Renal cortex interstitium (tissue), 11 donors: ENCODE measurements around the gene RAD54L2. TPM values are rescaled to one million over a fixed set of nuclear protein-coding genes. Genes with fewer than 3 reads are reported as not detected.

Experiments
- DNase-seq, 11 donors: peaks; one replicate each; pipeline ENCODE4 v3.0.0-alpha.2; 2013; ENCODE audit warnings: low read depth in 9 of 11, low spot score in 4 of 11; ENCODE audit errors: extremely low read depth in 1 of 11
- polyA plus RNA-seq, 3 donors: library from polyadenylated mRNA; unstranded; fragments of 120-200 nt; gene quantifications; one replicate each; pipeline ENCODE4 v1.2.1, GENCODE V29; 2013; ENCODE audit not compliant: insufficient read length in 3 of 3

RAD54L2 gene
- polyA plus RNA-seq, 3 donors, result 15.4 to 17.7 (median 16.3) TPM

DNA sequence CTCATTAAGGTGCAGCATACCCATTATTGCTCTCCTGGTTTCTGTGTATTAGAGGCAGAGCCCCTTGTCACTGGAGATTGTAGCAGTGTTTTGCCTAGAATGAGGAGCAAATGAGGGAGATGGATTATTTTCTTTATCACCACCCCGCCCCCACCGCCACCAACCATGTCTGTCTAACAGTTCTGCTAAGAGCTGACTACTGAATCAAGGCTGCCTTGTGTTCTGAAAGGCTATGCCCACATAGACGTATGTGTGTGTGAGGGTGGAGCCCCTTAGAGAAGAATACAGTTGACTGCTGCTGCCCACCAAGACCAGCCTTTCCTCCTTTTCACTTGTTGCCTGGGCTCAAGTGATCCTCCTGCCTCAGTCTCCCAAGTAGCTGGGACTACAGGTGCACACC, 47.4 kb downstream of the RAD54L2 start:
- no peak for DNase-seq

Other genes with a start within 250 kb of the RAD54L2 start
- gene MANF, start 153.4 kb upstream of the RAD54L2 start, polyA plus RNA-seq, result 100 to 1,000 TPM; 122 to 141 (median 129) TPM
- 10 to 100 TPM; 37.1 to 46.1 (median 39.8) TPM for gene RBM15B, start 147.4 kb upstream of the RAD54L2 start, polyA plus RNA-seq
- 10 to 100 TPM; 27.8 to 31.2 (median 28.7) TPM for gene DCAF1, start 38.7 kb upstream of the RAD54L2 start, polyA plus RNA-seq
- 10 to 100 TPM; 57.0 to 68.8 (median 66.4) TPM for gene TEX264, start 132.5 kb downstream of the RAD54L2 start, polyA plus RNA-seq
- gene GRM2, start 168.3 kb downstream of the RAD54L2 start, polyA plus RNA-seq, result under 1 TPM; 0.42 to 0.73 (median 0.44) TPM
- not detected for gene IQCF6, start 240.5 kb downstream of the RAD54L2 start, polyA plus RNA-seq